Fibroblast of skin of left quadriceps (primary cell): ENCODE data around the gene MTMR3.
"Not testable (repeated sequence)": the region's sequence is repeated elsewhere in the genome, so short reads cannot be mapped to it uniquely, and the experiment has no call there.

Experiments used
- DNase-seq, 2 experiments: peaks; one replicate each; pipeline ENCODE4 v3.0.0-alpha.2; 2013; ENCODE audit warnings: low read depth in 2 of 2

Gene MTMR3

GRCh38 chr22:30054067-30054763, 171.2 kb downstream of the MTMR3 start:
- no peak for DNase-seq

GRCh38 chr22:30054764-30055069, 171.7 kb downstream of the MTMR3 start:
- no peak for DNase-seq

GRCh38 chr22:30056015-30056414, 173.0 kb downstream of the MTMR3 start:
- DNase-seq, result no peak

GRCh38 chr22:30057375-30057774, 174.4 kb downstream of the MTMR3 start:
- DNase-seq, result no peak

GRCh38 chr22:30059346-30060020, 176.5 kb downstream of the MTMR3 start:
- not testable (repeated sequence) for DNase-seq

- not testable (repeated sequence) for DNase-seq
Observed at GRCh38 chr22:30061094-30061493, 178.1 kb downstream of the MTMR3 start.

GRCh38 chr22:30062259-30062658, 179.3 kb downstream of the MTMR3 start:
- DNase-seq, result no peak

- no peak for DNase-seq
Observed at GRCh38 chr22:30062950-30063349, 180.0 kb downstream of the MTMR3 start.

- no peak for DNase-seq
Observed at GRCh38 chr22:30064172-30064571, 181.2 kb downstream of the MTMR3 start.

- DNase-seq, result no peak
Observed at GRCh38 chr22:30073743-30074142, 190.8 kb downstream of the MTMR3 start.

GRCh38 chr22:30074147-30074546, 191.2 kb downstream of the MTMR3 start:
- DNase-seq, result no peak

GRCh38 chr22:30074994-30075393, 192.0 kb downstream of the MTMR3 start:
- DNase-seq, result no peak

- DNase-seq, result no peak
Observed at GRCh38 chr22:30077279-30077880, 194.4 kb downstream of the MTMR3 start.

- no peak for DNase-seq
Observed at GRCh38 chr22:30078320-30079311, 195.6 kb downstream of the MTMR3 start.

GRCh38 chr22:30079952-30080533, 197.1 kb downstream of the MTMR3 start, which contains the start of gene HORMAD2:
TSS of gene HORMAD2 (plus strand) at chr22:30080464. CDS start at chr22:30093953, 13,489 bp downstream.
- DNase-seq, result no peak
